ENCODE measurements around the gene MAML3. TPM values are rescaled to one million over a fixed set of nuclear protein-coding genes. Genes with fewer than 3 reads are reported as not detected.

MAML3 gene
- total RNA-seq, 1 experiment from 2014 or later = 12.1 TPM

- Histone ChIP-seq H3K27me3 (replicated peaks; ENCODE audit: control insufficient read depth, insufficient read depth, low read length) (no peaks in the 10 kb centered on the region), H3K4me1 (peaks cover 12% of the 10 kb centered on the region; the same call in 1 of the 2 replicates), H3K9me3 (no peaks in the 10 kb centered on the region), H3K4me3 (ENCODE audit: low read depth, low read length) (no peak overlapping the region), H3K36me3 (ENCODE audit: control insufficient read depth, insufficient read depth, low read length) (no peaks in the 10 kb centered on the region)
- H3K9me3 Mint-ChIP-seq (ENCODE audit: unreplicated experiment) = no peaks in the 10 kb centered on the region
- no peak overlapping the region for H3K4me3 Mint-ChIP-seq (ENCODE audit: unreplicated experiment)
- POLR2A ChIA-PET = no interaction called here
- BruUV-seq (replicated peaks) = no TSS peak
- H3K36me3 Mint-ChIP-seq (ENCODE audit: insufficient read depth, unreplicated experiment) = no peaks in the 10 kb centered on the region
- CTCF ChIA-PET = no interaction called here
- intact Hi-C loops (cut with micrococcal nuclease; ENCODE audit: unreplicated experiment) = no loop called here
- H3K27ac Mint-ChIP-seq (ENCODE audit: unreplicated experiment) = no peak overlapping the region
- no peak for TF ChIP-seq CTCF (IDR thresholded peaks at IDR 0.05; ENCODE audit: insufficient read depth in 1 of 2, low read depth in 1 of 2, low read length in 1 of 2, severe bottlenecking in 1 of 2, unreplicated experiment in 1 of 2)
- peaks cover 11% of the 10 kb centered on the region for H3K4me1 Mint-ChIP-seq (ENCODE audit: low read depth, unreplicated experiment)
- no peak for DNase-seq
- H3K27me3 Mint-ChIP-seq (ENCODE audit: insufficient read depth, unreplicated experiment) = no peaks in the 10 kb centered on the region
These were observed 175.3 kb downstream of the MAML3 start for GRCh38 chr4:139978692-139979091.

GRCh38 chr4:139977838-139978609, 176.0 kb downstream of the MAML3 start:
- no TSS peak for BruUV-seq (replicated peaks)
- Histone ChIP-seq H3K9me3 (no peaks in the 10 kb centered on the region), H3K4me3 (ENCODE audit: low read depth, low read length) (no peak overlapping the region), H3K36me3 (ENCODE audit: control insufficient read depth, insufficient read depth, low read length) (no peaks in the 10 kb centered on the region), H3K4me1 (peaks cover 12% of the 10 kb centered on the region; the same call in 1 of the 2 replicates), H3K27me3 (replicated peaks; ENCODE audit: control insufficient read depth, insufficient read depth, low read length) (no peaks in the 10 kb centered on the region)
- intact Hi-C loops (cut with micrococcal nuclease; ENCODE audit: unreplicated experiment) = no loop called here
- Mint-ChIP-seq H3K36me3 (ENCODE audit: insufficient read depth, unreplicated experiment) (no peaks in the 10 kb centered on the region), H3K4me1 (ENCODE audit: low read depth, unreplicated experiment) (peaks cover 11% of the 10 kb centered on the region), H3K4me3 (ENCODE audit: unreplicated experiment) (no peak overlapping the region), H3K9me3 (ENCODE audit: unreplicated experiment) (no peaks in the 10 kb centered on the region), H3K27ac (ENCODE audit: unreplicated experiment) (no peak overlapping the region), H3K27me3 (ENCODE audit: insufficient read depth, unreplicated experiment) (no peaks in the 10 kb centered on the region)
- ChIA-PET POLR2A (no interaction called here), CTCF (no interaction called here)
- DNase-seq = no peak
- no peak for TF ChIP-seq CTCF (IDR thresholded peaks at IDR 0.05; ENCODE audit: insufficient read depth in 1 of 2, low read depth in 1 of 2, low read length in 1 of 2, severe bottlenecking in 1 of 2, unreplicated experiment in 1 of 2)

GRCh38 chr4:139975830-139976272, 178.1 kb downstream of the MAML3 start:
- CTCF ChIA-PET = no interaction called here
- Mint-ChIP-seq H3K36me3 (ENCODE audit: insufficient read depth, unreplicated experiment) (no peaks in the 10 kb centered on the region), H3K9me3 (ENCODE audit: unreplicated experiment) (no peaks in the 10 kb centered on the region), H3K4me3 (ENCODE audit: unreplicated experiment) (no peak overlapping the region), H3K4me1 (ENCODE audit: low read depth, unreplicated experiment) (peaks cover 11% of the 10 kb centered on the region), H3K27ac (ENCODE audit: unreplicated experiment) (peak overlapping the region; percentile 40), H3K27me3 (ENCODE audit: insufficient read depth, unreplicated experiment) (no peaks in the 10 kb centered on the region)
- Histone ChIP-seq H3K36me3 (ENCODE audit: control insufficient read depth, insufficient read depth, low read length) (no peaks in the 10 kb centered on the region), H3K9me3 (no peaks in the 10 kb centered on the region), H3K27me3 (replicated peaks; ENCODE audit: control insufficient read depth, insufficient read depth, low read length) (no peaks in the 10 kb centered on the region), H3K4me1 (peaks cover 12% of the 10 kb centered on the region; the same call in 1 of the 2 replicates), H3K4me3 (ENCODE audit: low read depth, low read length) (no peak overlapping the region)
- TF ChIP-seq CTCF (IDR thresholded peaks at IDR 0.05; ENCODE audit: insufficient read depth in 1 of 2, low read depth in 1 of 2, low read length in 1 of 2, severe bottlenecking in 1 of 2, unreplicated experiment in 1 of 2) = no peak
- intact Hi-C loops (cut with micrococcal nuclease; ENCODE audit: unreplicated experiment) = no loop called here
- peak in 1 of 2 experiments; percentile 4 for DNase-seq
- no TSS peak for BruUV-seq (replicated peaks)
- POLR2A ChIA-PET = no interaction called here

Measured in Caco-2 (cell line).